PC-9 (cell line): ENCODE data around the gene CDY2A. TPM values are rescaled to one million over a fixed set of nuclear protein-coding genes. Genes with fewer than 3 reads are reported as not detected.

Experiments
- total RNA-seq: library from RNA; stranded (reverse); gene quantifications from 2 replicates; pipeline ENCODE4 v1.2.3, GENCODE V29; 2021

CDY2A gene
- total RNA-seq, 1 experiment from 2014 or later = not detected

Other genes starting within 250 kb of the CDY2A start
- gene CDY2B, start 145.6 kb upstream of the CDY2A start, total RNA-seq = not detected in 2 replicates